Upper lobe of left lung (tissue), 6 donors: ENCODE results near the gene SPTLC2. TPM values are rescaled to one million over a fixed set of nuclear protein-coding genes. Genes with fewer than 3 reads are reported as not detected.

Source experiments
- ATAC-seq, 2 donors: fragments of 200-7000 bp; cut with Tn5 transposase; one replicate each; pipeline ENCODE4 v1.9.1; 2022; ENCODE audit warnings: mild to moderate bottlenecking in 2 of 2, moderate library complexity in 2 of 2; ENCODE audit not compliant: low FRiP score in 2 of 2
- DNase-seq, 2 donors: peaks; one replicate each; pipeline ENCODE4 v3.0.0-alpha.2; 2019 to 2020
- H3K27ac ChIP-seq, 4 donors: fragments of 200-600 bp; sonication (generic); one replicate each; pipeline ENCODE4 v1.5.1; 2016 to 2019
- H3K27me3 ChIP-seq, 4 donors: fragments of 200-600 bp; sonication (generic); one replicate each; pipeline ENCODE4 v1.5.1; 2017 to 2019
- H3K36me3 ChIP-seq, 4 donors: fragments of 200-600 bp; sonication (generic); one replicate each; pipeline ENCODE4 v1.5.1; 2016 to 2019
- H3K4me1 ChIP-seq, 4 donors: fragments of 200-600 bp; sonication (generic); one replicate each; pipeline ENCODE4 v1.5.1; 2018 to 2019
- H3K4me3 ChIP-seq, 4 donors: fragments of 200-600 bp; sonication (generic); one replicate each; pipeline ENCODE4 v1.5.1; 2017 to 2019; ENCODE audit warnings: mild to moderate bottlenecking in 2 of 4, moderate library complexity in 1 of 4
- H3K9me3 ChIP-seq, 4 donors: fragments of 200-600 bp; sonication (generic); one replicate each; pipeline ENCODE4 v1.5.1; 2018 to 2019
- EP300 ChIP-seq, 4 donors: sonication (generic); formaldehyde crosslinking; IDR thresholded peaks; one replicate each; pipeline ENCODE4 v1.5.1; 2017; ENCODE audit warnings: antibody characterized with exemption in 4 of 4, control low read depth in 2 of 4
- POLR2A ChIP-seq, 4 donors: fragments of 450-650 bp; IDR thresholded peaks; one replicate each; pipeline ENCODE4 v1.5.1; 2016 to 2017; ENCODE audit warnings: antibody characterized with exemption in 4 of 4, mild to moderate bottlenecking in 2 of 4
- POLR2AphosphoS5 ChIP-seq, 2 donors: sonication (generic); formaldehyde crosslinking; IDR thresholded peaks; one replicate each; pipeline ENCODE4 v1.5.1; 2017; ENCODE audit warnings: antibody characterized with exemption in 2 of 2
- WGBS, 2 donors: methylation state at CpG; one replicate each; pipeline ENCODE4 v1.1.5; 2017 to 2018; 5-methylcytosine and 5-hydroxymethylcytosine counted together
- total RNA-seq, 6 donors: library from RNA; depleted of rRNA in 4 of 6; stranded (reverse); fragments of >200 nt in 4 of 6; gene quantifications; one replicate each; pipeline versions ENCODE4 v1.1.0 to v1.2.1, GENCODE V29; 2016 to 2021
- TF ChIP-seq, protein P1 (sequence below), 6 experiments: fragments of 450-650 bp in 4 of 6; fragments of 200-600 bp in 2 of 6; sonication (generic) in 2 of 6; IDR thresholded peaks; one replicate each; pipeline ENCODE4 v1.5.1; 2016 to 2019; ENCODE audit warnings: antibody characterized with exemption in 6 of 6
- donor health status: DM: no; HTN: no; CAD: no; lungs with moderate emphysema.
- donor health status: DM: no; HTN: yes; CAD: no; lungs with severe emphysema.

The SPTLC2 gene
- total RNA-seq, 6 donors from 2014 or later = 28.0 to 72.3 (median 37.7) TPM

DNA sequence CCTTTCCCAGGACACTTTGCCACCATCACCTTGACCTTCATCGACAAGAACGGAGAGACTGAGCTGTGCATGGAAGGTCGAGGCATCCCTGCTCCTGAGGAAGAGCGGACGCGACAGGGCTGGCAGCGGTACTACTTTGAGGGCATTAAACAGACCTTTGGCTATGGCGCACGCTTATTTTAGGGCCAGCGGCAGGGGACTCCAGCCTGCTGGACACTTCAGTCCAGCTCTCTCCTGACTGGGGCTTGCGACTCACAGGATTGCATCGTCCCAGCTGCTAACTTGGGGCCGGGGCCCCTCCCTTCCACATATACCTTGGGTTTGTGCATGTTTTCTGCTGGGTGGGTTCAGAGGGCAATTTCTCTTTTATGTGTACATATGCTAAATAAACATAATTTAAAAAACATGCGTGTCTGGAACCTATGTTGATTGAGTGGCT is 147.4 kb downstream of the SPTLC2 start:
- TF ChIP-seq POLR2AphosphoS5 (IDR thresholded peaks at IDR 0.05) (no peak), POLR2A (IDR thresholded peaks at IDR 0.05) (no peak), EP300 (IDR thresholded peaks at IDR 0.05) (no peak)
- TF ChIP-seq, protein P1, sequence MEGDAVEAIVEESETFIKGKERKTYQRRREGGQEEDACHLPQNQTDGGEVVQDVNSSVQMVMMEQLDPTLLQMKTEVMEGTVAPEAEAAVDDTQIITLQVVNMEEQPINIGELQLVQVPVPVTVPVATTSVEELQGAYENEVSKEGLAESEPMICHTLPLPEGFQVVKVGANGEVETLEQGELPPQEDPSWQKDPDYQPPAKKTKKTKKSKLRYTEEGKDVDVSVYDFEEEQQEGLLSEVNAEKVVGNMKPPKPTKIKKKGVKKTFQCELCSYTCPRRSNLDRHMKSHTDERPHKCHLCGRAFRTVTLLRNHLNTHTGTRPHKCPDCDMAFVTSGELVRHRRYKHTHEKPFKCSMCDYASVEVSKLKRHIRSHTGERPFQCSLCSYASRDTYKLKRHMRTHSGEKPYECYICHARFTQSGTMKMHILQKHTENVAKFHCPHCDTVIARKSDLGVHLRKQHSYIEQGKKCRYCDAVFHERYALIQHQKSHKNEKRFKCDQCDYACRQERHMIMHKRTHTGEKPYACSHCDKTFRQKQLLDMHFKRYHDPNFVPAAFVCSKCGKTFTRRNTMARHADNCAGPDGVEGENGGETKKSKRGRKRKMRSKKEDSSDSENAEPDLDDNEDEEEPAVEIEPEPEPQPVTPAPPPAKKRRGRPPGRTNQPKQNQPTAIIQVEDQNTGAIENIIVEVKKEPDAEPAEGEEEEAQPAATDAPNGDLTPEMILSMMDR (IDR thresholded peaks at IDR 0.05) = no peak
- ATAC-seq = no peak

DNA sequence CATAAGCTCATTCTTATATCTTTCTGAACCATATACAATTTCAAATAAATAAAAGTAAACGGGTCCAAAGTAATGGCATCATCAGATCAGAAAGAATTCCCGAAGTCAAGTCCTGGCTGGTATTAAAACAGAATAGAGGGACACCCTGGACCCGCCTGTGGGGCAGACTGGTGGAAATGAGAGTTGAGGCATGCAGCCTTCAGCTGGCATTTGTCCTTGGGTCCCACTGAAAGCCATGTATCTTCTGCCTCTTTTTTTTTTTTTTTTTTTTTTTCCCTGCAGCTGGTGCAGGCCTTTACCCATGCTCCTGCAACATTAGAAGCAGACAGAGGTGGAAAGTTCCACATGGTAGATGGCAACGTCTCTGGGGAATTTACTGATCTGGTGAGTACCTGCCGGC is 148.6 kb downstream of the SPTLC2 start:
- Histone ChIP-seq H3K27ac (no peak overlapping the region), H3K9me3 (no peaks in the 10 kb centered on the region), H3K4me1 (no peaks in the 10 kb centered on the region), H3K27me3 (no peaks in the 10 kb centered on the region), H3K4me3 (no peak overlapping the region), H3K36me3 (peaks cover 55 to 72% (median 62%) of the 10 kb centered on the region in 4 donors)
- WGBS, 2 donors = 90 to 91% methylated on average over 5 of the region's 5 CpGs
- TF ChIP-seq, protein P1 (IDR thresholded peaks at IDR 0.05) = no peak
- TF ChIP-seq POLR2AphosphoS5 (IDR thresholded peaks at IDR 0.05) (no peak), EP300 (IDR thresholded peaks at IDR 0.05) (no peak), POLR2A (IDR thresholded peaks at IDR 0.05) (no peak)
- no peak for DNase-seq
- ATAC-seq = no peak

More for the DNA sequence above, 147.4 kb downstream of the SPTLC2 start:
- no peak overlapping the region for H3K27ac ChIP-seq
- H3K4me3 ChIP-seq = no peak overlapping the region
- no peaks in the 10 kb centered on the region for H3K9me3 ChIP-seq
- no peak for DNase-seq
- peaks cover 43 to 59% (median 50%) of the 10 kb centered on the region in 4 donors for H3K36me3 ChIP-seq
- WGBS, 2 donors = 86 to 90% methylated on average over 5 to 14 of the region's 14 CpGs
- no peaks in the 10 kb centered on the region for H3K4me1 ChIP-seq
- no peaks in the 10 kb centered on the region for H3K27me3 ChIP-seq

GRCh38 chr14:77459072-77459723 is 157.2 kb downstream of the SPTLC2 start:
- ATAC-seq (no peak), DNase-seq (peak in 1 of 2 donors; percentile 65)
- H3K9me3 ChIP-seq = no peaks in the 10 kb centered on the region
- peak overlapping the region; percentile 75 to 99 (median 88) for H3K4me3 ChIP-seq
- no peaks in the 10 kb centered on the region for H3K27me3 ChIP-seq
- WGBS, 2 donors = 43% methylated on average over 13 of the region's 13 CpGs
- H3K36me3 ChIP-seq = peaks cover 23 to 48% (median 44%) of the 10 kb centered on the region in 4 donors
- no peak overlapping the region for H3K27ac ChIP-seq
- peaks cover 17 to 26% (median 21%) of the 10 kb centered on the region in 4 donors for H3K4me1 ChIP-seq
- no peak for TF ChIP-seq POLR2A (IDR thresholded peaks at IDR 0.05)
- TF ChIP-seq, protein P1 (IDR thresholded peaks at IDR 0.05) = peak in 5 of 6 experiments; percentile 34 to 50 (median 39)

- Histone ChIP-seq H3K4me3 (peak overlapping the region; percentile 75 to 99 (median 88)), H3K4me1 (peaks cover 17 to 26% (median 21%) of the 10 kb centered on the region in 4 donors), H3K9me3 (no peaks in the 10 kb centered on the region), H3K36me3 (peaks cover 17 to 44% (median 37%) of the 10 kb centered on the region in 4 donors), H3K27me3 (no peaks in the 10 kb centered on the region), H3K27ac (peak overlapping the region; percentile 84 to 97 (median 90))
- WGBS, 2 donors = 1% methylated on average over 14 to 17 of the region's 29 CpGs
- DNase-seq (peak in 1 of 2 donors; percentile 31), ATAC-seq (peak; percentile 13 to 49)
- TF ChIP-seq EP300 (IDR thresholded peaks at IDR 0.05) (no peak), POLR2A (IDR thresholded peaks at IDR 0.05) (peak in 1 of 4 donors; percentile 10), POLR2AphosphoS5 (IDR thresholded peaks at IDR 0.05) (no peak)
- TF ChIP-seq, protein P1 (IDR thresholded peaks at IDR 0.05) = peak in 1 of 6 experiments; percentile 10
Measured at GRCh38 chr14:77458249-77458950, 158.0 kb downstream of the SPTLC2 start.
